ENCODE results near the gene ART3. TPM values are rescaled to one million over a fixed set of nuclear protein-coding genes. Genes with fewer than 3 reads are reported as not detected.

ART3 gene
- total RNA-seq, 1 donor from 2014 or later, result 7.3 TPM

GRCh38 chr4:76096076-76096475, 21.6 kb downstream of the ART3 start:
- Mint-ChIP-seq H3K27ac (no peak overlapping the region), H3K27me3 (peaks cover 2% of the 10 kb centered on the region), H3K9me3 (ENCODE audit: low read depth) (no peaks in the 10 kb centered on the region), H3K4me3 (ENCODE audit: low read depth) (no peak overlapping the region), H3K36me3 (ENCODE audit: insufficient read depth) (peaks cover 1% of the 10 kb centered on the region), H3K4me1 (ENCODE audit: low read depth) (no peaks in the 10 kb centered on the region)
- DNase-seq (ENCODE audit: low spot score, unreplicated experiment), result no peak
- TF ChIP-seq CTCF (IDR thresholded peaks at IDR 0.05; ENCODE audit: unreplicated experiment), result no peak

- DNase-seq (ENCODE audit: low spot score, unreplicated experiment), result no peak
- H3K4me1 Mint-ChIP-seq (ENCODE audit: low read depth), result peaks cover 8% of the 10 kb centered on the region
- H3K36me3 Mint-ChIP-seq (ENCODE audit: insufficient read depth), result no peaks in the 10 kb centered on the region
- H3K9me3 Mint-ChIP-seq (ENCODE audit: low read depth), result no peaks in the 10 kb centered on the region
- TF ChIP-seq CTCF (IDR thresholded peaks at IDR 0.05; ENCODE audit: unreplicated experiment), result no peak
- no peak overlapping the region for H3K27ac Mint-ChIP-seq
- no peak overlapping the region for H3K4me3 Mint-ChIP-seq (ENCODE audit: low read depth)
- no peaks in the 10 kb centered on the region for H3K27me3 Mint-ChIP-seq
Observed at GRCh38 chr4:76105652-76106051, 31.1 kb downstream of the ART3 start.

- H3K27me3 Mint-ChIP-seq, result no peaks in the 10 kb centered on the region
- peaks cover 8% of the 10 kb centered on the region for H3K4me1 Mint-ChIP-seq (ENCODE audit: low read depth)
- H3K4me3 Mint-ChIP-seq (ENCODE audit: low read depth), result no peak overlapping the region
- H3K27ac Mint-ChIP-seq, result peak overlapping the region; percentile 90
- H3K36me3 Mint-ChIP-seq (ENCODE audit: insufficient read depth), result no peaks in the 10 kb centered on the region
- no peaks in the 10 kb centered on the region for H3K9me3 Mint-ChIP-seq (ENCODE audit: low read depth)
- DNase-seq (ENCODE audit: low spot score, unreplicated experiment), result no peak
- TF ChIP-seq CTCF (IDR thresholded peaks at IDR 0.05; ENCODE audit: unreplicated experiment), result no peak
Observed at GRCh38 chr4:76106442-76106841, 31.9 kb downstream of the ART3 start.

GRCh38 chr4:76108467-76109181, 34.1 kb downstream of the ART3 start:
- Mint-ChIP-seq H3K27me3 (no peaks in the 10 kb centered on the region), H3K27ac (no peak overlapping the region), H3K4me1 (ENCODE audit: low read depth) (peaks cover 8% of the 10 kb centered on the region), H3K9me3 (ENCODE audit: low read depth) (no peaks in the 10 kb centered on the region), H3K4me3 (ENCODE audit: low read depth) (no peak overlapping the region), H3K36me3 (ENCODE audit: insufficient read depth) (peaks cover 6% of the 10 kb centered on the region)
- no peak for DNase-seq (ENCODE audit: low spot score, unreplicated experiment)
- TF ChIP-seq CTCF (IDR thresholded peaks at IDR 0.05; ENCODE audit: unreplicated experiment), result peak; percentile 30

GRCh38 chr4:76116821-76117220, 42.3 kb downstream of the ART3 start:
- Mint-ChIP-seq H3K4me1 (ENCODE audit: low read depth) (no peaks in the 10 kb centered on the region), H3K36me3 (ENCODE audit: insufficient read depth) (peaks cover 41% of the 10 kb centered on the region), H3K9me3 (ENCODE audit: low read depth) (no peaks in the 10 kb centered on the region), H3K27me3 (no peaks in the 10 kb centered on the region), H3K27ac (peak overlapping the region; percentile 62), H3K4me3 (ENCODE audit: low read depth) (no peak overlapping the region)
- no peak for TF ChIP-seq CTCF (IDR thresholded peaks at IDR 0.05; ENCODE audit: unreplicated experiment)
- no peak for DNase-seq (ENCODE audit: low spot score, unreplicated experiment)

All from progenitor cell of endocrine pancreas (in vitro differentiated cells).